DOHH2 (cell line): ENCODE results near the gene KIF13A.

Experiments
- H3F3A ChIP-seq: fragments of 200-600 bp; sonication (generic), shearing (Covaris generic); 2 replicates; pipeline ENCODE4 v1.6.0; 2016; ENCODE audit warnings: antibody characterized with exemption, mild to moderate bottlenecking; ENCODE audit not compliant: control insufficient read depth, insufficient read depth
- H3K27ac ChIP-seq: fragments of 200-600 bp; sonication (generic); 2 replicates; pipeline ENCODE4 v1.5.1; 2014; ENCODE audit warnings: low read depth, mild to moderate bottlenecking, low read length, moderate library complexity
- H3K27me3 ChIP-seq: fragments of 200-600 bp; sonication (generic); 2 replicates; pipeline ENCODE4 v1.6.1; 2014; ENCODE audit warnings: mild to moderate bottlenecking, low read length, mixed read lengths; ENCODE audit not compliant: control insufficient read depth
- H3K36me3 ChIP-seq: fragments of 200-600 bp; sonication (generic); 2 replicates; pipeline ENCODE4 v1.6.1; 2014; ENCODE audit warnings: mild to moderate bottlenecking, low read length, moderate library complexity, mixed read lengths; ENCODE audit not compliant: control insufficient read depth
- H3K4me1 ChIP-seq: fragments of 200-600 bp; sonication (generic); 2 replicates; pipeline ENCODE4 v1.6.1; 2014; ENCODE audit warnings: mild to moderate bottlenecking, low read length, mixed read lengths; ENCODE audit not compliant: control insufficient read depth
- H3K4me2 ChIP-seq: fragments of 200-600 bp; sonication (generic); 2 replicates; pipeline ENCODE4 v1.6.0; 2014; ENCODE audit warnings: mild to moderate bottlenecking, low read length, moderate library complexity
- H3K4me3 ChIP-seq: fragments of 200-600 bp; sonication (generic); 2 replicates; pipeline ENCODE4 v1.5.1; 2014; ENCODE audit warnings: mild to moderate bottlenecking, low read length, mixed read lengths
- H3K79me2 ChIP-seq: fragments of 200-600 bp; sonication (generic); 2 replicates; pipeline ENCODE4 v1.6.1; 2014; ENCODE audit warnings: mild to moderate bottlenecking, low read length, mixed read lengths; ENCODE audit not compliant: control insufficient read depth
- H3K9me2 ChIP-seq: fragments of 200-600 bp; sonication (generic); replicated peaks from 2 replicates; pipeline ENCODE4 v1.6.1; 2014; ENCODE audit warnings: mild to moderate bottlenecking, low read length, mixed read lengths; ENCODE audit not compliant: control insufficient read depth
- H3K9me3 ChIP-seq: fragments of 200-600 bp; sonication (generic); 2 replicates; pipeline ENCODE4 v1.6.1; 2014; ENCODE audit warnings: antibody characterized with exemption, low read length, mixed read lengths; ENCODE audit not compliant: control insufficient read depth, insufficient read depth
- H4K20me1 ChIP-seq: fragments of 200-600 bp; sonication (generic); 2 replicates; pipeline ENCODE4 v1.6.0; 2014; ENCODE audit warnings: low read depth, mild to moderate bottlenecking, antibody characterized with exemption, low read length, moderate library complexity; ENCODE audit not compliant: control insufficient read depth, insufficient read depth
- CTCF ChIP-seq: fragments of 200-600 bp; sonication (generic); IDR thresholded peaks from one replicate; pipeline ENCODE4 v1.5.1; 2014; ENCODE audit warnings: antibody characterized with exemption, mild to moderate bottlenecking, low read depth, low read length; ENCODE audit not compliant: poor library complexity, severe bottlenecking
- EZH2phosphoT487 ChIP-seq: fragments of 200-600 bp; sonication (generic); IDR thresholded peaks from 2 replicates; pipeline ENCODE4 v1.6.1; 2017; ENCODE audit warnings: borderline replicate concordance, mild to moderate bottlenecking, antibody characterized with exemption, low read length, moderate library complexity, mixed read lengths

Gene KIF13A

GRCh38 chr6:17974570-17975368 lies 12.7 kb downstream of the KIF13A start:
- TF ChIP-seq CTCF: no peak
- no peak for TF ChIP-seq EZH2phosphoT487
- Histone ChIP-seq H3K79me2 (no peaks in the 10 kb centered on the region), H4K20me1 (no peaks in the 10 kb centered on the region), H3K9me2 (no peaks in the 10 kb centered on the region), H3K4me1 (peaks cover 5% of the 10 kb centered on the region; the same call in 1 of the 2 replicates), H3F3A (no peaks in the 10 kb centered on the region), H3K27ac (no peak overlapping the region), H3K9me3 (no peaks in the 10 kb centered on the region), H3K4me2 (no peak overlapping the region), H3K36me3 (no peaks in the 10 kb centered on the region), H3K4me3 (no peak overlapping the region), H3K27me3 (no peaks in the 10 kb centered on the region)

DNA sequence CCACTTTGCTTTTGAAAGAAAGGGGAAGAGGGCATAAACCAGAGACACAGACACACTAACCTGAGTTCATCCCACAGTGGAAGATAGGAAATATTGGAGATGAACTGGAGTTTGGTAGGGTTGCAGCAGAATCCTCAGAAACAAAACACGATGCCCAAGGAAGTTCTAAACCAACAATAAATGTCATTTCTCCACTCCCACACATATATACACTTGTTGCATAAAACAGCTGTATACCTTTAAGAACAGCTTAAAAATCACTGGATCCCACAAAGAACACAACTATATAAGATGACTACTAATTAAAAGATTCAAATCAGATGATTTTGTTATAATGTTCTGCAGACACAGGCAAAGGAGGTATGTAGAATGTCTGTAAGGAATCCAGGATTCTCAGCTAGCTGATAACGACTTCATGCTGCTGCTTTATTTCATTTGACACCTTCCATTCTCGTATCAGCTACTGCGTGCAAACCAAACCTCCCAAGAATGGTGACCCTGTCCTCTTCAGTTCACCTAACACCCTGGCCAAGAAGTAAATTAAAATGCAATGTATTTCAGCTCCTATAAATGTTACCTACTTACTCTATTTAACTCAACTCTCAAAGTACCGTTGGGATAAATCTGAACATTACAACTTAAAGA lies 14.3 kb downstream of the KIF13A start:
- no peaks in the 10 kb centered on the region for H3K9me3 ChIP-seq
- H3K4me1 ChIP-seq: no peaks in the 10 kb centered on the region
- H3K36me3 ChIP-seq: no peaks in the 10 kb centered on the region
- H3K79me2 ChIP-seq: no peaks in the 10 kb centered on the region
- H3K4me3 ChIP-seq: no peak overlapping the region
- H3K9me2 ChIP-seq: no peaks in the 10 kb centered on the region
- no peaks in the 10 kb centered on the region for H4K20me1 ChIP-seq
- no peak overlapping the region for H3K4me2 ChIP-seq
- H3F3A ChIP-seq: no peaks in the 10 kb centered on the region
- no peaks in the 10 kb centered on the region for H3K27me3 ChIP-seq
- no peak overlapping the region for H3K27ac ChIP-seq
- TF ChIP-seq CTCF (no peak), EZH2phosphoT487 (no peak)

DNA sequence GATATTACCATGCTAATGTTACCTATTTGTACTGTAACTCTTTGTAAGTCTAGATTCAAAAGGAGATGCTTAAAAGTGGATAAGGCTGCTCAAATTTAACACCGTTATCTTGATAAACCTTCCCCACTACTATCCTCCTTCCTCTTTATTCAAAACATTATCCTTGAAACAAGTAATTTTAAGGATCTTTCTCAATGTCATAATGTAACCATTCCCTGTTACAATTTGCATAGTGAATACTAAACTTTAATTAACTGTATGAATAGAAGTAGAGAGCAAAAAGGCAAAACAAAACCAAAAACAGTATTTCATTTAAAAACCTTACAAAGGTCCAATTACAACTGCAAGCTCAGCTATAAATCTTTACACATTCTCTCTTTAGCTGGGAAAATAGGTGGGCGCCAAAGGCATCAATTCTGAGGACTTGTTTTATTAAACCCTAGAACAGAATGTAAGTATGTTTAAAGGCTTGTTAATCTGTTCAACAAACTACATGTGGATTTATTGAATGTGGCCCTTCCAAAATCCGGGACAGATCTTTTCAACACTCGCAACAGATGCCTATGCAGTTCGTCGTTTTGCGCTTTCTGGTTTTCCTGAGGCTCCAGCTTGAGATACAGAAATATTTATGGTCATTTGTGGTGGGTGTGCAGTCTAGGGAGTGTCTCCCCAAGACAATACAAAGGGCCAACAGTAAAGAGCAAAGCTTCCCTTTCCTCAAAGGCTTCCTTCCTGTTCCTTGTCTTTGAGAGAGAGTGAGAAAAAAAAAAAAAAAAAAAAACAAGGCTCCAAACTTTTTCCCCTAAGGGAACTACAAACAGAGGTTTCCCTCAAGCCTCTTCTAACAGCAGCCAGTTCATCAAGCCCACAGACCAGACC lies 15.1 kb downstream of the KIF13A start:
- H3K36me3 ChIP-seq: no peaks in the 10 kb centered on the region
- H3K79me2 ChIP-seq: no peaks in the 10 kb centered on the region
- no peaks in the 10 kb centered on the region for H3K9me2 ChIP-seq
- no peaks in the 10 kb centered on the region for H3K9me3 ChIP-seq
- H4K20me1 ChIP-seq: no peaks in the 10 kb centered on the region
- TF ChIP-seq CTCF (no peak), EZH2phosphoT487 (no peak)
- no peak overlapping the region for H3K4me2 ChIP-seq
- H3K27ac ChIP-seq: no peak overlapping the region
- no peaks in the 10 kb centered on the region for H3K4me1 ChIP-seq
- no peak overlapping the region for H3K4me3 ChIP-seq
- no peaks in the 10 kb centered on the region for H3K27me3 ChIP-seq
- no peaks in the 10 kb centered on the region for H3F3A ChIP-seq
